Measurements from ENCODE around the gene ZNF821.

- TF ChIP-seq CTCF (IDR thresholded peaks at IDR 0.05) (no peak), POLR2A (IDR thresholded peaks at IDR 0.05) (peak; percentile 12 to 25)
These were observed 11.8 kb upstream of the ZNF821 start for GRCh38 chr16:71895679-71896365.

All from Peyer's patch (tissue), 4 donors.